ENCODE measurements around the gene OR9Q1.
A peak's percentile ranks its signal among the peaks of the same experiment; 100 is the strongest.
"Not testable (repeated sequence)": the region's sequence is repeated elsewhere in the genome, so short reads cannot be mapped to it uniquely, and the experiment has no call there.

OR9Q1 gene

DNA sequence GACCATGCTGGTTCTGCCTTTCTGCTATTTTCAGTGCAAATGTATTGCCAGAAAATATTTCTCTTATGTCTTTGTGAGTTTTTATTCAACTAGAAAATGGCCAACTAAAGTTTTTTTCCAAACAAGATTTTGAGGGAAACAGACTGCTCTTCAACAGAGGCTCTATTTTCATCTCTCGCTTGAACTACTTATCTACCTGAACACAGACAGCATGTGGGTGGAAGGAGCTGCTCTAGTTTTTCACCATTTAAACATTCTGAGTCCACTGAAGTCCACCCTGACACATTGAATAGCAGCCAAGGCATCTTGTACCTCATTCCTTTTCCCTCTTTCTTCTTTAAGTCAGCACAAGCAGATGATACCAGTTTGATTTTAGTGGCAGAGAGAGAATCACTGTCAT lies 111.5 kb downstream of the OR9Q1 start:
- no peak for DNase-seq (ENCODE audit: low read depth)

DNA sequence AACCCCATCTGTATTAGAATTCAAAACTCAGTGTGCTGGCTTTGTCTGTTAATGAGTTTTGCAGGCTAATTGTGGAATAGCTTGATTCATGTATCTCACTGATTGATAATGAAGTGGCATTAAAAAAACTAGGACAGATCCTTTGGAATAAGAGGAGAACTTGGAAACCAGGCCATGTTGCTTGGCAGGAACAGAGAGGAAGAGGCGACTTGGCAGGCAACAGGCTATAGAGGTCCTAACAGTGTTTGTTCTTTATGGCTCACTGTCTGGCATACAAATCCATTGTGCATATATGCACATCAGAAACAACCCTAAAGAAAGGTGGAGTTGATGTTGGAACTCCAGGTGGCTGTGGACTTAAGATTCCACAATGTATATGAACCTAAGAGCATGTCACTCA lies 119.1 kb downstream of the OR9Q1 start:
- no peak for DNase-seq (ENCODE audit: low read depth)

DNA sequence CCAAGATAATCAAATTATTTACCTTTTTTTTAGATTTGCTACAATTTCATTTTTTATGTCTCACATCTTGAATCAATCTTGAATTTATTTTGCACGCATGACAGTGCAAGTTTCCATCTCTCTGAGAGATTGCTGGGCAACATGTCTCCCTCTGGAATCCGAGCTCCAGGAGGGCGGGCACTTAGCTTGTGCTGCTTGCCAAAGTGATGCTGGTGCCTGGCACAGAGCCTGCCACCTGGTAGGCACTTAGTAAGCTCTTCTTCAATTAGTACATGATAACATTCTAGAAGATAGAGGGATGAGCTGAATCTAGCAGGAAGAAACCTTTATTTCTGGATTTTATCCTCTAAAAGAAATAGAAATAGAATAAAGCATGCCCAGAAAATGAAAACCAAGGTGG lies 129.1 kb downstream of the OR9Q1 start:
- no peak for DNase-seq (ENCODE audit: low read depth)

DNA sequence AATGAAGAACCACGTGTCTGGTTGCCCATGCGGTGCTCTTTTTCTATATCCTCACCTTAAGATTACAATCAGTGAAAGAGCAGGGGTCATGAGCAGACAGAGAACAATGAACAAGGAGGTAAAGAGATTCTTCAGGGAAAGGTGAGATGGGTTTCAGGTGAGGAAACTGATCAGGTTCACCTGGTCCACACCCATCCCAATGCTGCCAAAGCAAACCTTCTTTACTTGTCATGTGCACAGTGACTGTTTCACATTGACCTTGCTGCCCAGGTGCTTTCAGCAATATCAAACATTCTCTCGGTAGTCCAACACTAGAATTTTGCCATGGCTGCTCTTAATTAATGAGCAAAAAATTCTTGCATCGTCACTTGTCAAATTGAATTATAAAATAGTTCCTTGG lies 140.7 kb downstream of the OR9Q1 start:
- DNase-seq (ENCODE audit: low read depth) = no peak

DNA sequence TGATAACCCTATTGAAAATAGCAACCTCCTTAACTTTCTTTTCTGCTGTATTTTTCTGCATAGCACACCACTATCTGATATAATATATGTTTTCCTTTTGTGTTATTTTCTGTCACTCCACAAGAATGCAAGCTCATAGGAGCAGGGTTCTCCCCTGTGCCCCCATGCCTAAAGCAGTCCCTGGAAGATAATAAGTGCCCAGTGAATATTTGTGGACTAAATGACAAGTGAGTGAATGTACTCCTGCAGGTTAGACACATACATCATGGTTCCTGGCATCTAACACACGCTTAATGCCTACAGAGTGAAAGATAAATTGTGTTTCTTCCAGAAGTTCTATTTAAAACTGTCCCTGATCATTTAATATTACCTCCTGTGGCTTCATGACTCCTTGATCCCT lies 141.3 kb downstream of the OR9Q1 start:
- DNase-seq (ENCODE audit: low read depth) = no peak

DNA sequence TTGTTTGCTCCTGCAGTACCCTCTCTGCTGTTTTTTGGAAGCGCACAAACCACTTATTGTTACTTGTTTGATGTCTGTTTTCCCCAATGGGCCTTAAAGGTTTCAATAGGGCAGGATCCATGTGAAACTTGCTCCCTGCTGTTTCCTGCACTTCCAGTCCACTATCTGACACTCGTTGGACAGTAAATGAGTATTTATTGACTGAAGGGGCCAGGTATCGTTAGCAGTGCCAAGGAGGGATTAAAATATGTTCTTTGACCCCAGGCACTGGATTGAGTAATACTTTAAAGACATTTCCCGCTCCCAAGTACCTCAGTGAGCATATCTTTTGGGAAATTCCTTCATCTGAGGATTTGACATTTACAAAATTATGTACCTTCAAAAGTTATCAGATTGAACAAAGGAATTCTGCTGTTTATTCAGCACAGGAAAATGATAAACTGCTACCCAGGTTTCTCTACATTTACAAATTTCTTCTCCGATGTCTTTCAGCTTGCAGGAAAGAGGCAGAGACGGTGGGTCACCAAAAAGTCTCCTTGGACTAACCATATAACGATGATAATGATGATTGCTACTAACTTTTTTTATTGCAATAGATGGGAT lies 141.9 kb downstream of the OR9Q1 start:
- DNase-seq (ENCODE audit: low read depth) = no peak

DNA sequence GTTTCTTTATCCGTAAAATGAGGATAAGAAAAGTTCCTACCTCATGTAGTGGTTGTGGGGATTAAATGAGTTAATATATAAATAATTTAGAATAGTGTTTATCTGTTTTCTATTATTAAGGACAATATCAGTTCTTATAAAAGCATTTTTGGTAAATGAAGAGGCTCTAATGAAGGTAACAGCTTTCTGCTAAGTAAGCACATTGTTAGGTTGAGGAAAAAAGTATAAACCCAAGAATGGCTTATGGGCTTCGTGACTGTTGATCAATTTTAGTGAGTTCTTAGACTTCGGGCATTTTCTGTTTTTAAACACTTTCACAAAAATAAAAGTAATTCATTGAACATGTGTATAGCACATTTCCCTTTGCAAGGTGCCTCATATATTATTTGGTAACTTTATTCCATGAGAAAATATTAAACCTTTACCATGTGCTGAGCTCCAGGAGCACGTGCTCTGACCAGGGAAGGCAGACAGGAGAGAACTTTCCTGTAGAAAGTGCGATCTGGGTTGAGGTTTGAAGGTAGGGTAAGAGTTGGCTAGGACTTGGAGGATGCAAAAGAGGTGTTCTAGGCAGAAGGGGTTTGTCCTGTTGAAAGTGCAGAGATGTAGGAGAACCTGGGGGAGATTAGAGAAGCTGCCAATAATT lies 153.9 kb downstream of the OR9Q1 start:
- no peak for DNase-seq (ENCODE audit: low read depth)

DNA sequence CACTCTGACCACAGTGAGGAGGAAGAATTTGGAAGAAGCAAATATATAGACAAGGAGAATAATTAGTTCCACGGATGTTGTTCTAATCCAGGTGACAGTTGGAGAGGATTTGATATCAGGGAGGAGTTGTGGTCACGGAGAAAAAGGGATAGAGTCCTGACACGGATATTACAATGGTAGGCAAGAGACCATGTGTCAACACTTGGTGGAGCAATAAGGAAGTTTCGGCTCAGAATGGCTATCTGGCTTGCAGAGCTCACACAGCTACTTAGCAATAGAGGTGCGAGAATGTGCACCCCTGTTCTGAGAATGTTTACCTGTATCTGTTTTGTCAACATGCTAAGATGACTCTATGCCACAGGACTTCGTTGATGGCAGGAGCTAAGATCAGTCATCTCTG lies 154.8 kb downstream of the OR9Q1 start:
- no peak for DNase-seq (ENCODE audit: low read depth)

DNA sequence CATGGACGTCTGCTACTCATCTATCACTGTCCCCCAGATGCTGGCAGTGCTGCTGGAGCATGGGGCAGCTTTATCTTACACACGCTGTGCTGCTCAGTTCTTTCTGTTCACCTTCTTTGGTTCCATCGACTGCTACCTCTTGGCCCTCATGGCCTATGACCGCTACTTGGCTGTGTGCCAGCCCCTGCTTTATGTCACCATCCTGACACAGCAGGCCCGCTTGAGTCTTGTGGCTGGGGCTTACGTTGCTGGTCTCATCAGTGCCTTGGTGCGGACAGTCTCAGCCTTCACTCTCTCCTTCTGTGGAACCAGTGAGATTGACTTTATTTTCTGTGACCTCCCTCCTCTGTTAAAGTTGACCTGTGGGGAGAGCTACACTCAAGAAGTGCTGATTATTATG lies 156.0 kb downstream of the OR9Q1 start:
- no peak for DNase-seq (ENCODE audit: low read depth)

DNA sequence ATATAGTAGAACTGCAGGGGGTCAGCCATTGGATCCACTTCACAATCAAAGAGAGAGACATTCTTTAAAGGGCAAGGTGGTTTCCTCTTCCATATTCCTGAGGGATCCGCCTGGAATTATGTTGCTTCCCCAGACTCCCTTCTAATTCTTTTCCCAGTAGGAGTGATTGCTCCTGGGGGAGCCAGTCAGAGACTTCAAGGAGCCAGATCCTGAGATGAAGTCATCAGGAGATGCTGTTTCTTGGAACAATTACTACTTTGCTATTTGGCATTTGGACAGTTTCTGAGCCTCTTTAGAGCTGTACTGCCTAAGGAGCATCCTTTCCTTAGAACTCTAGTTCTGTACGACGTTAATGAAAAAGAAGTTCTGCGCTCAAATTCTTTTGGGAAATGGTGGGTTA lies 163.3 kb downstream of the OR9Q1 start:
- DNase-seq (ENCODE audit: low read depth) = no peak

DNA sequence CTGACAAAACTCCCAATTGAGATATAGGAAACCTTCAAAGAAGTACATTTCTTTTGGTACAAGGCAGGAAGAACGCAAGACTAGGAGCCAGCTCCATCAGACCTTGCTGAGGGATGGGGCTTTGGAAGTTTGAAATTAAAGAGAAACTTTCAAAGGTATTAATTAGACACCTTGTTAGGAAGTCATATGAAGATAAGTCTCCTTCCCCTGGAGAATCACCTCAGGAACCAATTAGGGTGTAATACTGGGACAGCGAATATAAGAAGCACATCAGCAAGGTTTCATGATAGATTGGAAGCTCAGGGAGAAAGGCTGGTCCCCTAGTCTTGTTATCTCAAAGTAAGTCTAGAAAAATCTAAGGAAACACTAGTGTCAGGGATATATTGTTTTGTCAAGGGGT lies 165.1 kb downstream of the OR9Q1 start, which contains the start of gene OR9Q2:
Gene OR9Q2 (plus strand): TSS at position 301 of the 400 bp plus-strand sequence. CDS start 1,421 bp downstream, outside the sequence.
- no peak for DNase-seq (ENCODE audit: low read depth)

DNA sequence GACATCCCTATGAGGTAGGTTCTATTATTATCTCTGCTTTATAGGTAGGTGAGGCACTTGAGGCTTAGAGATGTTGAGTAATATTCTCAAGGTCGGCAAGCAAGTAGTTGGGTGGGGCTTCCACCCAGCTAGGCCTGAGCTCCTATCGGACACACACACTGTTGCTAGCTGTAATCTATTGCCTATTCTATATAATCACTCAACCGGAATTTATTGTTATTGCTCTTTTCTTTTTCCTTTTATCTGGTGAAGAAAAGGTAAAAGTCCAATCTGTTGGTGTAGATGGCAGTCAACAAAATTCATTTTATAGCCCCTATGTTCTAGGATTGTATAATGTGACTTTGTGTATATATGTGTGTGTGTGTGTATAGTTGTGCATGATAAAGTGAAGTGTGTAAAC lies 168.5 kb downstream of the OR9Q1 start:
- DNase-seq (ENCODE audit: low read depth) = no peak

DNA sequence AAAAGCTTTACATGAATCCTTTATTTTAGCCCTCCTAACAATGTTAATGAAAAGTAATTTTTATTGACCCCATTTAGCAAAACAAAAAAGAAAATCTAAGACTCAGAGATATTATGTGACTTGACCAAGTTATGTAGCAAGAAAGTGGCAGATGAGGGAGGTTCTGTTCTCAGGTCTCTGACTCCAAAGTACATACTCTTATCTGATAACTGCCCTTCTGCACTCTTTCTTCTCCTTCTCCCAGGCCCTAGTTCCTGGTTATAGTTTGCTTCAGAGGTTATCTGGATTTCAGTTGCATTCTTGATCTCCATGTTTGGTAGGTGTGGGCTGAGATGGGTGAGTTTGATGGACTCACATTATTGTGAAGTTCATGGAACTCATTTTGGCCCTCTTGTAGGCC lies 169.7 kb downstream of the OR9Q1 start:
- DNase-seq (ENCODE audit: low read depth) = no peak

DNA sequence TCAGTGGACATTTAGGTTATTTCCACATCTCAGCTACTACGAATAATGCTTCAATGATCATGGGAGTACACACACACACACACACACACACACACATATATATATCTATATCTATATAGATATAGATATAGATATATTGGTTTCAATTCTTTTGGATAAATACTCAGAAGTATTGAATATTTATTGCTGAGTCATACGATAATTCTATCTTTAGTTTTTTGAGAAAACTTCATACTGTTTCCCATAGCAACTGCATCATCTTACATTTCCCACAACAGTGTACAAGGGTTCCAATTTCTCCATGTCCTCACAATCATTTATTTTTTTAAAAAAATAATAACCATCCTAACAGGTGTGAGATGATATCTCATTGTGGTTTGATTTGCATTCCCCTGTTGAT lies 172.3 kb downstream of the OR9Q1 start:
- no peak for DNase-seq (ENCODE audit: low read depth)

DNA sequence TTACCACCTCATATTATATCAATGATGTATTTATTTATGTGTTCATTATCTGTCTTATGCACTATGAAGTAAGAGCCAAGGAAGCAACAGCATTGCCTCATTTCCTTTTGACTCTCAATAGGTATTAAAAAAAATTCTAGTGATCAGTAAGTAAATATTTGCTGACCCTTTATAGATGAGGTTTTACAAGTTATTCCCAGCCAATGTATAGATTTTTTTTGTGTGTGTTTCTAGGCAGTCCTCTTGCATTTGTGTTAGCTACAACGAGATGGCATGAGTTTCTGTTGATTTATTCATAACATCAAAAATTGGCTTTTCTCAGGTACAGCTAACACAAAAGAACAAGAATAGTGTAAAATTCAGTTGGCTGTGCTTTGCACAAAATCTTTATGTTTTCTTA lies 175.6 kb downstream of the OR9Q1 start:
- no peak for DNase-seq (ENCODE audit: low read depth)

DNA sequence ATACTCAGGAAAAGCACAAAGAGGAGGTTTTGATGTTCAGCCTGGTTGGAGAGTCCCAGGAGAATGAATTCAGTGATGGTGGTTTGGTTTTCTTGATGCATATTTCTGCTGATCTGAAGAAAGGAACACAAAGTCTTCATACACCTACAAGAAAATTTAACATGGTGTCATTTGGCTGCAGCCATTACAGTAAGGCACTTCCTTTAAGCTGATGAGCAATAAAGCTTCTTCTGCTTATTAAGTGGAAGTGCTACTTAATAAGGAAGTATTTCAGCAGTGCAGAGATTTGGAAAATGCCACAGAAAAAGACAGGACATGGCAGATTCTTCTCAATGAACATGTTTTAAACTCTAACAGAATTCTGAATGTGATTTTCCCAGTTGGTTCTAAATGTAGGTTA lies 180.4 kb downstream of the OR9Q1 start, which contains the start of gene OR1S2:
Gene OR1S2 (minus strand): TSS at position 101 of the 400 bp plus-strand sequence. CDS start 0 bp downstream, at position 101.
- no peak for DNase-seq (ENCODE audit: low read depth)

DNA sequence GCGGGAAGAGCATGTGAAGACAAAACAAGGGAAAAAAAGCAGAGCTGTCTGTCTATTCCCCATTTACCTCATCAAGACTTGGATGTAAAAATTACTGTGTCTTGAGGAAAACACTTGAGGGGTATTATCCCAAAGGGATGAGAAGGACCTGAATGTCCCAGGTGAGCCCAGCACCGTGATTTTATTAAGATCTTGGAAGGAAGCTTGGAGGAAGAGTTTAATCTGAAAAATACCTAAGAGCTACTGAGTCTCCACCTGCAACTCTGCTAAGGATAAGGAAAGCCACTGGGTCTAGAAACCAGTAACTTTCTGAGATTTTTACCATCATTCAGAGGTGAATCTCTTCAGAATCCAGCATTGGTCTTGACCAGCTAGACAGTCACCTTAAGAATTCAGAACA lies 188.7 kb downstream of the OR9Q1 start, which contains the start of gene OR1S1:
Gene OR1S1 (plus strand): TSS at position 301 of the 400 bp plus-strand sequence.
- not testable (repeated sequence) for DNase-seq (ENCODE audit: low read depth)

DNA sequence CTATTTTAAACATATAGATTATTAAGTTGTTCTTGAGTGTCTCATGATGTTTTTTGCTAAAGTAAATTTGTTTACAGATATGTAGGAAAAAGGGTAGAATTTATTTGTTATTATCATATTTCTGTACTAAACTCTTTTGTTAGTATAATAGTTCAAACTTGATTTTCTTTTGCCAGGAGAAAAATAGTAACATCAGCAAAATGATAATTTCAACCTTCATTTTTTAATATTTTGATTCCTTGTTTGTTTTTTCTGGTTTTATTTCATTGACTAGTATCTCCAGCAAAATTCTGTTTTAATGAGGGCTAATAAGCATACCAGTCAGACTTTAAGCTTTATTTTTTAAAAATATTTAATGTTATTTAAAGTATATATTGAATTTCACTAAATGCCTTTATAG lies 192.8 kb downstream of the OR9Q1 start:
- no peak for DNase-seq (ENCODE audit: low read depth)

DNA sequence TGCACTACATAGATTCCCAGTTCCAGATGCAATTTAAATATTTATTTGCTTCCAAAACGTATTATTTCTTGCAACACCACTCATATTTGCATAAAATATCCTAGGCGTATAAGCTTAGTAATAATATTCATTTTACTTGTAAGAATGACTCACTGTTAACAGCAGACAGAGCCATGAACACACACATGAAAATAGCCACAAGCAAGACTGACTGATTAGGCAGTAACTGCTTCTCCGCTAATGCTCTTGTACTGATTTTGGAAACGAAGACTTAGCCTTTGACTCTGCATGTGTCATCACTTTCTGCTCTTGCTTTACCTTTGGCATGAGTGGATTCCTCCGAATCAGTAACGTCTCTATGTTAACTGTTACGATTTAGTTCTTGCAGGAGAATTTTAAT lies 199.0 kb downstream of the OR9Q1 start:
- DNase-seq (ENCODE audit: low read depth) = peak; percentile 45

DNA sequence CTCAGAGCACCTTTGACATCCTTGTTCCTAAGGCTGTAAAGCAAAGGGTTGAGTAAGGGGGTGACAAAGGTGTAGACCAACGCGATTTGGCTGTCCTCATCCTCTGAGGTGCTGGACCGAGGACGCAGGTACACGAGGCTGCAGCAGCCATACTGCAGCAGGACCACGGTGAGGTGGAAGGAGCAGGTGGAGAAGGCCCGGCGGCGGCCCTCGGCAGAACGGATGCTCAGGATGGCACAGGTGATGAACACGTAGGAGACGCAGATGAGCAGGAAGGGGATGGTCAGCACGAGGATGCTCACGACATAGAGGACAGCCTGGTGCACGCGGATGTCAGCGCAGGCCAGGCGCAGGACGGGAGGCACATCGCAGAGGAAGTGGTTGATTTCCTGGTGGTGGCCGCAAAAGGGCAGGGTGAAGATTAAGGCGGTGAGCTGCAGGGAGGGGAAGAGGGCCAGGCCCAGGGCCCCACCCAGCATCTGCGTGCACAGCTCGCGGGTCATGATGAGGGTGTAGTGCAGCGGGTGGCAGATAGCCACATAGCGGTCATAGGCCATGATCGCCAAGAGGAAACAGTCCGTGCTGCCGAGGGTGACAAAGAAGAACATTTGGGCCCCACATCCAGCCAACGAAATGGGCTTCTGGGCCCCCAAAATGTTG lies 204.4 kb downstream of the OR9Q1 start:
- DNase-seq (ENCODE audit: low read depth) = no peak

Data from ELR (cell line).